Hepatic stellate cell (primary cell): ENCODE data around the gene NGLY1.

Experiments used
- DNase-seq: peaks from one replicate; pipeline ENCODE4 v3.0.0; 2011; ENCODE audit warnings: low spot score

NGLY1 gene, protein sequence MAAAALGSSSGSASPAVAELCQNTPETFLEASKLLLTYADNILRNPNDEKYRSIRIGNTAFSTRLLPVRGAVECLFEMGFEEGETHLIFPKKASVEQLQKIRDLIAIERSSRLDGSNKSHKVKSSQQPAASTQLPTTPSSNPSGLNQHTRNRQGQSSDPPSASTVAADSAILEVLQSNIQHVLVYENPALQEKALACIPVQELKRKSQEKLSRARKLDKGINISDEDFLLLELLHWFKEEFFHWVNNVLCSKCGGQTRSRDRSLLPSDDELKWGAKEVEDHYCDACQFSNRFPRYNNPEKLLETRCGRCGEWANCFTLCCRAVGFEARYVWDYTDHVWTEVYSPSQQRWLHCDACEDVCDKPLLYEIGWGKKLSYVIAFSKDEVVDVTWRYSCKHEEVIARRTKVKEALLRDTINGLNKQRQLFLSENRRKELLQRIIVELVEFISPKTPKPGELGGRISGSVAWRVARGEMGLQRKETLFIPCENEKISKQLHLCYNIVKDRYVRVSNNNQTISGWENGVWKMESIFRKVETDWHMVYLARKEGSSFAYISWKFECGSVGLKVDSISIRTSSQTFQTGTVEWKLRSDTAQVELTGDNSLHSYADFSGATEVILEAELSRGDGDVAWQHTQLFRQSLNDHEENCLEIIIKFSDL

DNA sequence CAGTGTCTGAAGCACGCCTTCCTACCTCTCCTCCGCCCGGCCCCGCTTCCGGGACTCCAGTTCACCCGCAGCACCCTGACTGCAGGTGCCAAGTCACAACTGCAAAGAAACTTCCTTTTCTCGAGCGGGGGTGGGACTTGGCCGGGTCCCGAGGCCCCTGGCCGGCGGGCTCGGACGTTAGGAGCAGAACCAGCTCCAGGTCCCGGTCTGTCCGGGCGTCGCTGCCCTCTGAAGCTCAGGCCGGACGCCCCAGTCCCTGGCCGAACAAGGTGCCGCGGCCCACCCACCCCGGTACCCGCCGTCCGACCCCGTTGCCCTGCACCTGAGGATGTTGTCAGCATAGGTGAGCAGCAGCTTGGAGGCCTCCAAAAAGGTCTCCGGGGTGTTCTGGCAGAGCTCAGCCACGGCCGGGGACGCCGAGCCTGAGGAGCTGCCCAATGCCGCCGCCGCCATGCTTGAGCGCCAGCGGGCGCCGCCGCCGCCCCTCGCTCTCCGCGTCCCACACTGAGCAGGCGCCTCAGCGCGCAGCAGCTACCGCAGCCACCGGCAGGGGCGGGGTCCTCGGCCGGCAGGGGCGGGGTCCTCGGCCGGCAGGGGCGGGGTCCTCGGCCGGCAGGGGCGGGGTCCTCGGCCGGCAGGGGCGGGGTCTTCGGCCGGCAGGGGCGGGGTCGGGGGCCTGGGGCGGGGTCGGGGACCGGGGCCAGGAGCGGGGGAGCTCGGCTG, at the start of gene NGLY1:
Gene NGLY1 (minus strand): TSS at position 506 of the 723 bp plus-strand sequence. CDS start 53 bp downstream, at position 453.
- DNase-seq: peak; percentile 88

DNA sequence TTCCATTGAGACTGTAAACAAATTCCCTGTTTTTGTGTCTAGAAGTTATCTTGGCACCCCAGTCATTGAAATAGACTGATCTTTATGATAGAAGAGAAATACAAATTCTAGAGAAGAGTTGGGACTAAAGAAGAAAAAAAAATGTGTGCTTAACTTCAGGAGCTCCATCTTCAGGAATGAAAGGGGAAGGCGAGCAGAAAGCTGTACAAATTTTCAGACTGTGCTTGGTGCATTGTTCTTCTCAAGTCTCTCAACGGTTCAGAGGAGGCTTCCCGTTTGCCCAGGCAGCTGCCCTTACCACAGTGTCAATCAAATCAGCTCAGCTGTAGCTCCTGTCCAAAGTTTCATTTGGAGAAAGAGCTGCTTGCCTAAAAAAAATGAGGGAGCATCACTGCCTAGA, 48.3 kb upstream of the NGLY1 start:
- no peak for DNase-seq

DNA sequence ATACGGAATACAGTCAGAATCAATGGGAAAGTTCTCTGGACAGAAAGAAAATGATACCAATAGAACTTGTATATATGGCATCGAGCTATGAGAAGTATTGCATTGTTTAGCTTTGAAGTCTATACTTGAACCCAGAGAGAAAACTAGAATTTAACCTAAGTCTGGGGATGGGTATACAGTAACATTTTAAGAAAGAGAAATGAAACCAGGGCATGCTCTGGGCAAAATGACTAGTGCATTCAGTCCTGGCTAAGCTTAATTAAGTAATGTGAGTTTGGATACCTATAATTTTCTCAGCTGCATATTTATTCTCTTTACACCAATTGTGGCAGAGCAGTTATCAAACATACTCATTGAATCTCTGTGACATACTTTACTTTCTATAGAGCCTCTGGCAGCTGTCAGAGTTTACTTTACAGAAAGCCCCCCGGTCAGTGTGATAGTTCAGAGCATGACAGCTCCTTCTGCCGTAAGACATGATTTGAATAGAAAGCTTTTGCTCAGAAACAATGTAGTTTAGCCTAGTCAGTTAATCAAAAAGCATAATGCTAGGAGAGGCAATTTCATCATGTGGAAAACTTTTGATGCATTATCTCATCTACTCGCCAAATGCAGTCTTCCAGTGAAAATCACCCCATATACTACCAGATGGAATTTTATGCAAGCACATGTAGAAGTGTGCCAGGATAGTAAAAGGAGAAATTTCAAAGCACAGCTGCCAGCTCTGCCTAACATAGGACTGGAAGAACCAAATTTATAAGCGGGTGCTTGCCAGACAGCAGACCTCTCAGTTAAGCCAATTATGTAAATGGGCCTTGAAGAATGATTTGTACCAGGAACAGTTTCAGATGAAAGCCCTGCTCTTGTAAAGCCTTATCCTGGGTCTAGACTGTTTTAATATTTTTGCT, 47.4 kb upstream of the NGLY1 start:
- no peak for DNase-seq

DNA sequence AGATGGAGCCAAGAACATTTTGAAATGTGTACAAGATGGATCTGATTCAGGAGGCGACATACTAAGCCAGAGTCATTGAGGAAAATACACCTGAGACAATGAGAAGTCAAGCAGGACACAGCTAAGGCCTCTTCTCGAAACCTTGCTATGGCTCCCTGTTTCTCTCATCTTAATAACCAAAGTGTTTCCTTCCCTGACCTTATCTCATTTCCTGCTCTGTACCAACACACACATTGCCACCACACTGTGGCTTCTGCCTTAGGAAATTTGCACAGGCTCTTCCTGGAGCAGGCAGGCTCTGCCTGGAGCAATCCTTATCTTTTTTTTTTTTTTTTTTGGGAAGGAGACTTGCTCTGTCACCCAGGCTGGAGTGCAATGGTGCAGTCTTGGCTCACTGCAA, 43.3 kb upstream of the NGLY1 start:
- no peak for DNase-seq

DNA sequence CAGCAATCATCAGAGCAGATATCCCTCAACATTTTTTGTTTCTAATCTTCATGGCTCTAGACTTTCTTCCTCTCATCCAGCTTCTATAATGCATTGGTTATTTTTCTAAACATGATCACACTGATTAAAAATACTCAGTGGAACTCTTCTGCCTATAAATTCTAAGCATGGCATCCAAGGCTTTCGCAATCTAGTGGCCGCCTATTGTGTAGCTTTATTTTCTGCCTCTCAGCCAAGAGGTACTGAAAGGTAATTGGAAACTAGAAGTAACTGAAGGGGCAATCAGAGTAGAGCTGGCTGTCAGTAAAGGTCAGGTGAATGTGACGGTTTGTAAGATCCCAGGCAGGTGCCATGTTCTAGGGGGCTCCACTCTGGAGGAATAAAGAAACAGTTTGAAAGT, 40.1 kb upstream of the NGLY1 start:
- DNase-seq: no peak

DNA sequence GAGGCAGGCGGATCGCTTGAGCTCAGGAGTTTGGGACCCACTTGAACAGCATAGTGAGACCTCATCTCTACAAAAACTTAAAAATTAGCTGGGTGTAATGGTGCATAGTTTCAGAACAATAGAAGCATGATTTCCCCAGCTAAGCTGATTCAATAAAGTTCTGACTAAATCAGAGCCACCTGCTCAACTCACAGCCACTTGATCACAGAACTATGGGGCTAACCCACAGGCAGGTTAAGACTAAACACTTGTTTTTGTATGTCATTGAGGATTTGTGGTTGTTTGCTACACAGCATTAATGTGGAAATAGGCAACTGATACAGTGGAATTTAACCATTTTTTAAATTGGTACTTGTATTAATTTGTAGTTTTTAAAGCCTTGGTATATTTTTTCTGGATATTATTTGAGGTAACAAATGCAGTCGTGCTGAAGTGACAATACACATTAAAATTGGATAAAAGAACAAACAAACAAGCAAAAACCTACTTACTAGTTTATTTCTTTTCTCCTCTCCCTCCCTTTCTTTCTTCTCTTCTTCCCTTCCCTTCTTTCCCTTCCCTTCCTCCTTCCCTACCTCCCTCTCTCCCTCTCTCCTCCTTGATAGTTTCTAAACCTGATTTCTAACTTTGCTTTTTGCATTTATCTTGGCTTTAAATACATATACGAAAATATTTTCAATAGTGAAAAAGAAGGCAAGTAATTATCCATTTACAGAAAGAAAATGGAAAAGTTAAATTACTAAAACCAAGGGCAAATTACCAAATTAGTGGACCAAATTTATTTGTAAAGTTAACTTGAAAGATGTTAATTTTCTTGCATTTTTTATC, 38.7 kb upstream of the NGLY1 start:
- no peak for DNase-seq

DNA sequence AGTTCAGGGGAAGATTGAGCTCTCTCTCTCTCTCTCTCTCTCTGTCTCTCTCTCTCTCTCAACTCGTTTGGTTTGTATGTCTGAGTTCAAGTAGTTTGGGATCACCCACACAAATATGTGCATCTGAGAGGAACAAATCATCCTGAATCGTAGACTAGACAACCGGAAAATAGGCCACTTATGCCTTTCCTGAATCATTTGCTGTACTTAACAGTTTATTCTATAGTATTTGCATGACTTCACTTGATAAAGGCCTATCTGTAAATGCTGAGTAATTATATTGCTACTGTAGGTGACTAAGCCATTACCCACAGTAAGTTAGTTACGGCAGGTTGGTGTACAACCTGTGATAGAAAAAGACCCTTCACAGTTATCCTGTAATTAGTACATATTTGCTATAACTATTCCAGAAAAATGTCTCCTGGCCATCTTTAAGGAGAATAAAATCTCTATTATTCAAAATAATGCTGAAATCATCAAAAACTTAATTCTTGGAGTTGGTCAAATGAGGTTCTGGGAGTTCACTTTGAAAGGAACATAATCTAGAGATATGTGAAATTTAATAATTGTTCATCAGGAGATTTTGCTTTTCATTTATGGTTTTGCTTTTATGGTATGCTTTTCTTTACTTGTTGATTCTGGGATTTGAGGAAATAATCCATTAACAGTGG, 37.7 kb upstream of the NGLY1 start:
- DNase-seq: no peak

DNA sequence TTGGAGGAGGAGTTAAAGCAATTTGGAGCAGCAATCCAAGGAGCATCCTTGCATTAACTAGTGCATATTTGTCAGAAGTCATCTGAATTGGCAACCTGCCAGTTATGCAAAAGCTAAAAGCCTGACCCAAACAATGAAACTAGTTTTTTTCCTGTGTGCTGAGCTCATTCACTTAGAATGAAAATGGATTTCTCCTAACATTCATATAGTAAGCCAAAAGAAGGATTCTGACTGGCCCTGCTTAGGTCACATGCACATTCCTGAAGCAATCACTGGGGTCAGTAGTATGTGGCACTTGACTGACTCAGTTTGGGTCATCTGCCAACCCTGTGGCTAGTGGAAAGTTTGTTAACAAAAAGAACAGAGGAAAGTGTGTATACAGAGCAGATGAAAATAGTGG, 37.1 kb upstream of the NGLY1 start:
- DNase-seq: peak; percentile 54

DNA sequence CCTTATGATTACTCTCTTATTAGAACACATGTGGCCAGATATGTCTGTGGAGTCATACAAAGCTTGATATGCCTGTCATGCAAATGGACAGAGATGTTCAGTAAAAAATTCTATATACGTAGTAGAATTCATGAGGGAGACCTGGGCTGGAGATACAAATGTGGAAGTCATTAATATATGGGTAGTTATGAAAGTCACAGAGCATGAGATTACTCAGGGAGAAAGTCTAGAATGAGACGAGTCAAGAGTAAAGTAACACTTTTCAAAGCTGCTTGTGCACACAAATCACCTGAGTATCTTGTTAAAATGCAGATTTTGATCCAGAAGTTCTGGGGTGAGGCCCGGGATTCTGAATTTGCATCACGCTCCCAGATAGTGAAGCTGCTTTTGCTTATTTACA, 35.1 kb upstream of the NGLY1 start:
- no peak for DNase-seq

DNA sequence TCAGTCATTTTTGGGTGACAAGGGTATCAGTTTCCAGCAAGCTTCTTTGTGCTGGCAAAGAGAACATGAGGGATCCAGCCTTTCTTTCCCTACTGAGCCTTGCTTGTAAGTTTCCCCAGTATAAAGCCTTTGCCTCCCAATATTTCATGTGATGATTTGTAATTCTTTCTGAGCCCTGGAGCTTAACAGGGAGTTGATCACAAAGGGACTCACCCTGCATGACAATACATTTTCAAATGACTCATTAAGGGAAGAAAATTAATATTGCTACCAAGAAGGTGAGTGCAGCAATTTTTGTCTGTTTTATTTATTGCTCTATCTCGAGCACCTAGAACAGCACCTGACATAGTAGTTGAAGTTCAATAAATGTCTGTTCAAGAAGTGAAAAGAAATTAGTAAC, 34.4 kb upstream of the NGLY1 start:
- DNase-seq: no peak

DNA sequence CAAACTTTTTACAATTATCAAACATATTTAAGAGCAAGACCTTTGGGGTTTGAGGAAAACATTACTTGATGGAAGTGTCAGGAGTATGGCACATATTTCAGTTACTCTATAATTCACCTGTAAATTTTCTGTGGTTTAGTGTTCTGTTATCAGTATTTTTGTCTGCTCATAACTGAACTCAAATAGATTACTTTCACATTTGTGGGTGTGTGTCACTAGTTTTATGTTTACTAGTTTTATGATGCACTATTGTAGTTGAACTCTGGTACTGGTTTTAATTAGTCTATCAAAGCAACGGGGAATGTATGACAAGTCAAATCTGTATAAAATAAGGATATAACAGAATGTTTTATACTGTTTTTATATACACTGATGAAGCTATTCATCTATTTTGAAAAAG, 33.9 kb upstream of the NGLY1 start:
- no peak for DNase-seq

DNA sequence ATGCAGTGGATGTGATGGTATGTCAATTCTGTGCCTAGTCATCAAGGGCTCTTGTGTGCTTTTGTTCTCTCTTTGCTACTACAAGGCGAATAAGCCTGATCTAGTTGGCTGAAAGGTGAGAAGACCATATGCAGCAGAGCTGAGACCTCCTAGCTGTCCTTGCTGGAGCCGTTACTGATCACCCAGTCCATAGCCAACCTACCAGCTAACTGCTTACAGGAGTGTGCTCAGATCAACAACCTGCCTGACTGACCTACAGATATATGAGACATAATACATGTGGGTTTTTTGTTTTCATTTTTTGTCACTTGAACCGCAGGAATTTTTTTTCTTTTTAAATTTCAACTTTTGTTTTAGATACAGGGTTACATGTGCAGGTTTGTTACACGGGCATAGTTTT, 29.4 kb upstream of the NGLY1 start:
- no peak for DNase-seq

DNA sequence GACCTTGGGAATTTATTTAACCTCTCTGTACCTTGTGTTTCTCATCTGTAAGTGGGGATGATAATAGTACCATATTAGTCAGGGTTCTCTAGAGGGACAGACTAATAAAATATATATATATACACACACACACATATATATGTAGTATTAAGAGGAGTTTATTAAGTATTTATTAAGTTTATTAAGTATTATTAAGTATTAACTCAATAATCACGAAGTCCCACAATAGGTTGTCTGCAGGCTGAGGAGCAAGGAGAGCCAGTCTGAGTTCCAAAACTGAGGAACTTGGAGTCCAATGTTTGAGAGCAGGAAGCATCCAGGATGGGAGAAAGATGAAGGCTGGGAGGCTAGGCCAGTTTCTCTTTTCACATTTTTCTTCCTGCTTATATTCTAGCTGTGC, 21.4 kb upstream of the NGLY1 start:
- DNase-seq: no peak

DNA sequence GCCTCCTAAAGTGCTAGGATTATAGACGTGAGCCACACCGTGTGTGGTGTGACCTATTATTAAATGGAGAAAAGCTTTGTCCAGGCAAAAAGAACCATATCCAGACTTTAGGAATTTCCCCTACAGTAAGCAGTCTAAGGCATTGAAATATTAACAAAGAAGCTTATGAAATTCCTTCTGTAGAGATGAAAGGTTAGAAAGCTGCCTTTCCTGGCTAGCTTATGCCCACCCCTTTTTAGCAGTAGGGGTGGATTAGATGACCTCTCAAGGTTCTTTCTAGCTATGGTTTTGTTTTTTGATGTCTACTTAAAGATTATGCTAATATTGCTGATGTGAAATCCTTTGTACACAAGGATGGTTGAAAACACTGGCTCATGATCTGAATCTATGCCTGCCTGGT, 20.6 kb upstream of the NGLY1 start:
- DNase-seq: no peak

DNA sequence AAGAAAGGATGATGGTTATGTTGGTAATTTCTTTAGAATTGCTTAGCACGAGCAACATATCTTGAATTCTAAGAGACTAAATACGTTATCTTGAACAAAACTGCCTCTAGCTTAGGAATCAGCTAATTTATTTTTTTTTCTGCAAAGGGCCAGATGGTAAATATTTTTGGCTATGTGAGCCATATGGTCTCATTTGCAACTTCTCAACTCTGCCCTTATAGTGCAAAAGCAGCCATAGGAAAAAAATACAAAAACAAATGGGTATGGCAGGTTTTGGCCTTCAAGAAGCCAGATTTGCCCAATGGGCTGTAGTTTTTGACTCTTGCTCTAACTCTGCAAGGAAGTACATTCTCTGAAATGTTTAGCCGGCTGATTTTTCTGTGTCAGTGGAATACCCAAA, 18.5 kb upstream of the NGLY1 start:
- no peak for DNase-seq

DNA sequence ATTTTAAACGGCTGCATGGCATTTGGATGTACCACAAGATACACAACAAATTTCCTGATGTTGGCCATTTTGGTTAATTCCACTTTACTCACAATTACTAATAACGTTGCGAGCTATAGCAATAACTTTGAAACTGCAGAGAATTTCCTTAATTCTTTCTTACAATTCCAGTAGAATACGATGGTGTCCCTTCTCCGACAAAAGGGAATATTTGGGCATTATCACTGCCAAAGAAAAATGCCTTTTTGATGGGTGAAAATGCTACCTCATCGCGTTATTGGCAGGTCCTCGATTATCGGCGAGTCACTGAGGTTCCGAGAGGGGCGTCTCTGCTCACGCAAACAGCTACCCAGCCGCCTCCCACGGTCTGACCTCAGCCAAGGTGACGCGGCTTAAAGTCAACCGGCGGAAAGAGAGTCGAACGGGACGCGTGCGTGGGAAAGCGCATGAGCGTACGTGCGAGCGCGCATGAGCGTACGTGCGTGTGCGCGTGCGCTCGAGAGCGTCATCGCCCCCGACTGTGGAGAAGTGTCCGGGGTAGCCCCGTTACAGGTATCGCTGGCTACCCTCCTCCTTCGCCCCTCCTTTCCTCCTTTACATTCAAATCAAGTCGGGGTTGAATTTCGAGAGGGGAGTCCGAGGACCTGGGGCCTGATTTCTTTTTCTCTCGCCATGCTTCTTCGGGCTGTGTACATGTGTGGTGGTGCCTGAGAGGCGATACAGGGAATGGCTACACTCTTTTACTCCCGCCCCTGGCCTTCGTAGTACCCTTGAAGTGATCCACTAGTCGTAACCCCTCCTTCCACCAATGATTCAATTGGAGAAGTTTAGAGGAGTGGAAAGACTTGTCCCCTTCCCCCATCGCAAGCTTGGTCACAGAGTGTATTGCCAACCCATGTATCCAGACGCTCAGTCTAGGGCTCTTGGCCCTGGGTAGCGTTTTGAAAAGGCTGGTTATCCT, 6.6 kb upstream of the NGLY1 start, which contains the start of gene OXSM:
Gene OXSM (plus strand): TSS at position 495 of the 961 bp plus-strand sequence. CDS start 931 bp downstream, outside the sequence.
- DNase-seq: peak; percentile 85

DNA sequence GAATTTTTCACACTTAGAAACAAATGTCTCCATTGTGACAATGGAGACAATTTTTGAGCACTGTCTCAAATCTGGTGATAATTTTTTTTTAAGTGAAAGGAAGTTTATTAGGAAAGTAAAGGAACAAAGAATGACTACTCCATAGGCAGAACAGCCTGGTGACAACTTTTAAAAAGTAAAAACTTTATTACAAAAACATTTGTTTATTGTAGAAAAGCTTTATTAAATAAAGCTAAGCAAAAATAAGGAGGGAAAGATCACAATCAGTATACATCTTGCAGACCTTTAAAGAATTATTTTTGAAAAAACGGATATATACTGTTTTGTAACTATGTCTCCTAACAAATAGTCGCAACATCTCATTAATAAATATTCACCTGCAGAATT, 6.0 kb upstream of the NGLY1 start:
- no peak for DNase-seq

DNA sequence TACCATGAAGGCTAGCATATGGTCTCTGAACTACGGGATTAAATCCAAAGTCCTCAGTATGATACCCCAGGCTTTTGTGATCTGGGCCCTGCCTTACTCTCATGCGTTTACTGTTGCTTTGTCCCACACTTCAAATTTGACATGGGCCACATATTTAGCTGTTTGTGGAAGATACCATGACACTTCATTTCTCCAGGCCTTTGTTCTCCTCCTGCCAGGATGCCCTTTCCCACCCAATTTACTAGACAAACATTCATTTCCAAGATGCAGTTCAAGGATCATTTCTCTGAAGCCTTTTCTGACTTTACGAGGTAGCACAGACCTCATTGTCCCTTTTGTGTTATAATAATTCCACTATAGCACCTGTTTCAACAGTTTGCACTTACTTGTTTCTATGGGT, 4.4 kb upstream of the NGLY1 start:
- no peak for DNase-seq

DNA sequence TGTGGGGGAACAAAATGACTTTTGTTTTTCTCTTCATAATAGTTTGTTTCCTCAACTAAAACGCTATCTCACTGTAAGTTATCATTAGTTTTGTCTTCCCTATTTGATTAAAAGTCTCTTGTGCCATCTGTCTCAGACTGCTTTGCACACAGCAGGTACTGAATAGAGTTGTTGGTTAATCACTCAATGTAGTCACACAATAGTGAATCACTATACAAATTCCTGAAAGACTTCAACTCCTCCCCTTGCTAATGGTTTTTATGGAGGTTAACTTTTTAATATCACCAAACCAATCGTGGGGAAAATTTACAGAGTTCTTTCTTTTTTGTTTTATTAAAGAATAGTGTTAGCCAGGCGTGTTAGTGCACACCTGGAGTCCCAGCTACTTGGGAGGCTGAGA, 2.6 kb upstream of the NGLY1 start:
- DNase-seq: no peak
